Measurements from ENCODE around the gene REP15. TPM values are rescaled to one million over a fixed set of nuclear protein-coding genes. Genes with fewer than 3 reads are reported as not detected.

REP15 gene
- total and polyA plus RNA-seq, 2 donors (not counting 1 experiment from before 2014, with no cell fraction given) = 0.78 to 0.99 TPM

- no peak overlapping the region for H2AFZ ChIP-seq (ENCODE audit: low read length)
- TF ChIP-seq CTCF (conservative IDR thresholded peaks at IDR 0.05 in 1 of 2, IDR thresholded peaks at IDR 0.05 in 1 of 2; ENCODE audit: low read depth in 1 of 2, low read length in 2 of 2) (no peak), EZH2 (IDR thresholded peaks at IDR 0.05; ENCODE audit: low read length, missing control alignments) (no peak)
- H3K27ac ChIP-seq (ENCODE audit: insufficient read depth, low read length) = no peak overlapping the region
- no peak overlapping the region for H3K9ac ChIP-seq (ENCODE audit: insufficient read depth, low read length)
- H3K27me3 ChIP-seq (ENCODE audit: control insufficient read depth, insufficient read depth, low read length) = no peaks in the 10 kb centered on the region
- H3K4me3 ChIP-seq (replicated peaks in 1 of 4; ENCODE audit: control extremely low read depth in 1 of 4, insufficient read depth in 1 of 4, low read depth in 3 of 4, low read length in 4 of 4) = no peak overlapping the region
- peaks cover 3% of the 10 kb centered on the region for H3K36me3 ChIP-seq (ENCODE audit: control insufficient read depth, insufficient read depth, low read length)
- H3K79me2 ChIP-seq (ENCODE audit: control insufficient read depth, insufficient read depth, low read length) = no peaks in the 10 kb centered on the region
- no peaks in the 10 kb centered on the region for H4K20me1 ChIP-seq (ENCODE audit: control insufficient read depth, extremely low read depth, insufficient read depth, low read length)
- H3K4me1 ChIP-seq (ENCODE audit: control insufficient read depth, extremely low read depth, insufficient read depth, low read length) = no peaks in the 10 kb centered on the region
- H3K9me3 ChIP-seq (ENCODE audit: control insufficient read depth, insufficient read depth, low read depth, low read length) = no peaks in the 10 kb centered on the region
- H3K4me2 ChIP-seq (ENCODE audit: extremely low read depth, insufficient read depth, low read length) = no peak overlapping the region
- no peak for DNase-seq (ENCODE audit: low read depth in 2 of 2)
Measured at GRCh38 chr12:27695556-27696292, 523 bp upstream of the REP15 start.

- no peaks in the 10 kb centered on the region for H3K36me3 ChIP-seq (ENCODE audit: control insufficient read depth, insufficient read depth, low read length)
- H3K9me3 ChIP-seq (ENCODE audit: control insufficient read depth, insufficient read depth, low read depth, low read length) = no peaks in the 10 kb centered on the region
- H3K4me3 ChIP-seq (replicated peaks in 1 of 4; ENCODE audit: control extremely low read depth in 1 of 4, insufficient read depth in 1 of 4, low read depth in 3 of 4, low read length in 4 of 4) = no peak overlapping the region
- TF ChIP-seq EZH2 (IDR thresholded peaks at IDR 0.05; ENCODE audit: low read length, missing control alignments) = no peak
- TF ChIP-seq CTCF (conservative IDR thresholded peaks at IDR 0.05 in 1 of 2, IDR thresholded peaks at IDR 0.05 in 1 of 2; ENCODE audit: low read depth in 1 of 2, low read length in 2 of 2) = no peak
- no peaks in the 10 kb centered on the region for H3K4me1 ChIP-seq (ENCODE audit: control insufficient read depth, extremely low read depth, insufficient read depth, low read length)
- H3K27me3 ChIP-seq (ENCODE audit: control insufficient read depth, insufficient read depth, low read length) = no peaks in the 10 kb centered on the region
- no peak overlapping the region for H3K4me2 ChIP-seq (ENCODE audit: extremely low read depth, insufficient read depth, low read length)
- H3K27ac ChIP-seq (ENCODE audit: insufficient read depth, low read length) = no peak overlapping the region
- no peak overlapping the region for H2AFZ ChIP-seq (ENCODE audit: low read length)
- no peak overlapping the region for H3K9ac ChIP-seq (ENCODE audit: insufficient read depth, low read length)
- H3K79me2 ChIP-seq (ENCODE audit: control insufficient read depth, insufficient read depth, low read length) = no peaks in the 10 kb centered on the region
- DNase-seq (ENCODE audit: low read depth in 2 of 2) = no peak
- H4K20me1 ChIP-seq (ENCODE audit: control insufficient read depth, extremely low read depth, insufficient read depth, low read length) = no peaks in the 10 kb centered on the region
Measured at GRCh38 chr12:27696864-27697564, 767 bp downstream of the REP15 start.

GRCh38 chr12:27703720-27704452 lies 7.6 kb downstream of the REP15 start:
- Histone ChIP-seq H3K4me1 (ENCODE audit: control insufficient read depth, extremely low read depth, insufficient read depth, low read length) (no peaks in the 10 kb centered on the region), H2AFZ (ENCODE audit: low read length) (no peak overlapping the region), H3K27ac (ENCODE audit: insufficient read depth, low read length) (no peak overlapping the region), H4K20me1 (ENCODE audit: control insufficient read depth, extremely low read depth, insufficient read depth, low read length) (no peaks in the 10 kb centered on the region), H3K4me3 (replicated peaks in 1 of 4; ENCODE audit: control extremely low read depth in 1 of 4, insufficient read depth in 1 of 4, low read depth in 3 of 4, low read length in 4 of 4) (no peak overlapping the region), H3K79me2 (ENCODE audit: control insufficient read depth, insufficient read depth, low read length) (no peaks in the 10 kb centered on the region), H3K36me3 (ENCODE audit: control insufficient read depth, insufficient read depth, low read length) (no peaks in the 10 kb centered on the region), H3K9ac (ENCODE audit: insufficient read depth, low read length) (no peak overlapping the region), H3K27me3 (ENCODE audit: control insufficient read depth, insufficient read depth, low read length) (no peaks in the 10 kb centered on the region), H3K9me3 (ENCODE audit: control insufficient read depth, insufficient read depth, low read depth, low read length) (no peaks in the 10 kb centered on the region), H3K4me2 (ENCODE audit: extremely low read depth, insufficient read depth, low read length) (no peak overlapping the region)
- DNase-seq (ENCODE audit: low read depth in 2 of 2) = peak; percentile 73 to 97
- TF ChIP-seq EZH2 (IDR thresholded peaks at IDR 0.05; ENCODE audit: low read length, missing control alignments) (no peak), CTCF (conservative IDR thresholded peaks at IDR 0.05 in 1 of 2, IDR thresholded peaks at IDR 0.05 in 1 of 2; ENCODE audit: low read depth in 1 of 2, low read length in 2 of 2) (peak; percentile 79 to 89)

Measured in fibroblast of lung (primary cell).